Activated naive CD4-positive, alpha-beta T cell treated with anti-CD3 and anti-CD28 coated beads for 36 hours (primary cell): ENCODE data around the gene WFIKKN1. TPM values are rescaled to one million over a fixed set of nuclear protein-coding genes. Genes with fewer than 3 reads are reported as not detected.

ENCODE experiments used
- CTCF ChIA-PET: fragments of 350-600 bp; sonication (Branson Sonifier 250); formaldehyde crosslinking; loops from one replicate; lab custom pipeline; 2021; ENCODE audit warnings: antibody characterized with exemption; lab: Charles Lee
- DNase-seq: peaks from one replicate; pipeline ENCODE4 v3.0.0-alpha.2; 2020
- H3K27ac Mint-ChIP-seq: one replicate; pipeline ENCODE4 v1.8.0; 2021; ENCODE audit warnings: mild to moderate bottlenecking, mixed read lengths
- H3K27me3 Mint-ChIP-seq: one replicate; pipeline ENCODE4 v1.8.0; 2021; ENCODE audit warnings: low read depth, mixed read lengths
- H3K36me3 Mint-ChIP-seq: one replicate; pipeline ENCODE4 v1.8.0; 2021; ENCODE audit warnings: low read depth, mixed read lengths
- H3K4me1 Mint-ChIP-seq: one replicate; pipeline ENCODE4 v1.8.0; 2021; ENCODE audit warnings: low read depth, mixed read lengths
- H3K4me3 Mint-ChIP-seq: one replicate; pipeline ENCODE4 v1.8.0; 2021; ENCODE audit warnings: mild to moderate bottlenecking, moderate library complexity, mixed read lengths
- H3K9me3 Mint-ChIP-seq: one replicate; pipeline ENCODE4 v1.8.0; 2021; ENCODE audit warnings: mixed read lengths
- intact Hi-C: fragments of 100-400 bp; cut with micrococcal nuclease; formaldehyde crosslinking; loops from one replicate; pipeline ENCODE4 v1.15.1; 2023
- total RNA-seq, 2 experiments: library from RNA; stranded (reverse); gene quantifications; one replicate each; pipeline ENCODE4 v1.2.3, GENCODE V29; 2021

The WFIKKN1 gene
- total RNA-seq, 2 experiments from 2014 or later: 0.10 to 0.25 TPM

- no peak overlapping the region for H3K4me3 Mint-ChIP-seq
- no peaks in the 10 kb centered on the region for H3K9me3 Mint-ChIP-seq
- CTCF ChIA-PET: interaction anchor here (2.0 kb wide), 1 partner anchor 10 kb away, joined by 6 read pairs; the partner anchor contains the start of gene METTL26
- DNase-seq: no peak
- no peaks in the 10 kb centered on the region for H3K27me3 Mint-ChIP-seq
- peaks cover 28% of the 10 kb centered on the region for H3K4me1 Mint-ChIP-seq
- no peak overlapping the region for H3K27ac Mint-ChIP-seq
- no peaks in the 10 kb centered on the region for H3K36me3 Mint-ChIP-seq
- intact Hi-C loops: no loop called here
Measured at GRCh38 chr16:646679-647172, 15.9 kb downstream of the WFIKKN1 start.

DNA sequence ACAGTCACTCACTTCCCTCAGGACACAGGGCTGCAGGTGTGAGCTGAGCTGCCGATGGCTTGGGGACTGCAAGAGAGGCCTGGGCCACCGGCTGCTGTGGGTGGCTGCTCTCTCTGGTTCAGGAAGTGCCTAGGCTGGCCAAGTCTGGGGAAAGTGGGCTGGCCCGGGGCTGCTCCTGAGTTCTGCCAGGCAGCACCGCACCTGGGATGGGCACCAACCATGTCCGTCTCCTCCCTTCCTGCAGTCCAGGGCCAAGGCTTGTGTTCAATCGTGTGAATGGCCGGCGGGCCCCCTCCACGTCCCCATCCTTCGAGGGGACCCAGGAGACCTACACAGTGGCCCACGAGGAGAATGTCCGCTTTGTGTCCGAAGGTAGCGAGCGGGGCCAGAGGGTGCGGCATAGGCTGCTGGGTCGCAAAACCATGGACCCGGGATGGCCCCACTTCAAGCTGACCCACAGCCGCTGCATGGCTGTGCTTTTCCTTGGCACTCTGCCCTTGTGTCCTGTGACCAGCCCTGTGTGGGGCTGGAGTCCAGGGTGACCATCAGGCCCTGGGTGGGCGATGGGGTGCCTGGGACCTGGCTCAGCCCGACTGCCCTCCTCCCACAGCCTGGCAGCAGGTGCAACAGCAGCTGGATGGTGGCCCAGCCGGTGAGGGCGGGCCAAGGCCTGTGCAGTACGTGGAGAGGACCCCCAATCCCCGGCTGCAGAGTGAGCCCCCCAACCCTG lies 16.6 kb downstream of the WFIKKN1 start:
- no peak for DNase-seq
- H3K4me3 Mint-ChIP-seq: no peak overlapping the region
- CTCF ChIA-PET: interaction anchor here (2.0 kb wide), 1 partner anchor 11 kb away, joined by 6 read pairs; the partner anchor contains the start of gene METTL26
- no peak overlapping the region for H3K27ac Mint-ChIP-seq
- no peaks in the 10 kb centered on the region for H3K9me3 Mint-ChIP-seq
- peaks cover 28% of the 10 kb centered on the region for H3K4me1 Mint-ChIP-seq
- no peaks in the 10 kb centered on the region for H3K27me3 Mint-ChIP-seq
- H3K36me3 Mint-ChIP-seq: no peaks in the 10 kb centered on the region
- intact Hi-C loops: no loop called here

- CTCF ChIA-PET: interaction anchor here (2.0 kb wide), 1 partner anchor 12 kb away, joined by 6 read pairs; the partner anchor contains the start of gene METTL26
- H3K4me1 Mint-ChIP-seq: peaks cover 26% of the 10 kb centered on the region
- H3K4me3 Mint-ChIP-seq: peak overlapping the region; percentile 79
- peak overlapping the region; percentile 66 for H3K27ac Mint-ChIP-seq
- intact Hi-C loops: no loop called here
- peak; percentile 60 for DNase-seq
- no peaks in the 10 kb centered on the region for H3K36me3 Mint-ChIP-seq
- H3K9me3 Mint-ChIP-seq: no peaks in the 10 kb centered on the region
- H3K27me3 Mint-ChIP-seq: no peaks in the 10 kb centered on the region
Measured at GRCh38 chr16:648071-648780, 17.4 kb downstream of the WFIKKN1 start.

DNA sequence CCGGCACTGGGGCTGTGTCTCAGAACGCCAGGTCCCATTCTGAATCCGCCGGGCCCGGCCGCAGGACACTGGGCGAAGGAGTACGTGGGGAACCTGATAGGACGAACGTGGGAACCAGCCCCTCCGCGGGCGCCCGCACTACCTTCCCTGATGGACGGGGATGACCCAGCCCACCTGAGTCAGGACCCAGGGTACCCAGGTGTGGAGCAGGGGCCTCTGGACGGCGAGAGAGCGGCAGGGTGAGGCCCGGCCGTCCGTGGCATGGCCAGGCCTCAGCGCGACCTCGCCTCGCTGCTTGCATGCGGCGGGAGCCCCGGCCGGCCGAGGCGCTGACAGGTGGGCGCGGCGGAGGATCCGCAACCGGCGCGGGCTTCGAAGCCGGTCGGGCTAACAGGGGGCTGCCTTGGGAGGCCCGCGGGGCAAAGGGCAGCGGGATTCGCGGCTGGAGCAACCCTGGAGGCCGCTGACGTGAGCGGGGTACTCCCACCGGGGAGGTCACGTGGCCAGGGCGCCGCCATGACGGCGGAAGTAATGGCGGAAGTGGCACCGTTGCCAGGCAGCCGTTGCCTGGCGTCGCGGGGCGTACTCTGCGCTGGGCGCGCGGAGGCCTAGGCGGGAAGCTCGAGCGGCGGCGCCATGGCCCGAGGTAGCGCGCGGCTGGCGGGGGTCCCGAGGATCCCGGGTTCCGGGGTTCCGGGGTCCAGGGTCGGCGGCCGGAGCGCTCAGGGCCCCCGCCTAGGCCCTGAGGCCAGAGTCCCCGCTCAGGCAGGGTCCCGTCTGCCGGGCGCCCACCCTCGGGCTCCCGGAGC lies 18.2 kb downstream of the WFIKKN1 start, which contains the start of gene WDR90:
TSS of gene WDR90 (plus strand) at position 585 of the 809 bp plus-strand sequence. CDS start at position 637, 52 bp downstream.
- Mint-ChIP-seq H3K36me3 (no peaks in the 10 kb centered on the region), H3K4me3 (peak within 1 kb of the TSS; percentile 79), H3K4me1 (peaks cover 22% of the 10 kb centered on the region), H3K9me3 (no peaks in the 10 kb centered on the region), H3K27ac (peak within 1 kb of the TSS; percentile 66), H3K27me3 (no peaks in the 10 kb centered on the region)
- intact Hi-C loops: loop anchor here (1.0 kb wide), 2 partner anchors 13 to 18 kb away; partner anchors contain the start of gene METTL26
- CTCF ChIA-PET: interaction anchor here (1.2 to 2.0 kb wide), 2 partner anchors 12 to 27 kb away, joined by 3 to 6 read pairs; partner anchors contain the start of genes METTL26 and RHBDL1
- peak; percentile 93 for DNase-seq

- no peak for DNase-seq
- CTCF ChIA-PET: interaction anchor here (0.6 to 1.2 kb wide), 2 partner anchors 26 to 54 kb away, joined by 3 read pairs; partner anchors contain the start of gene RHBDL1
- Mint-ChIP-seq H3K27me3 (no peaks in the 10 kb centered on the region), H3K4me1 (peaks cover 15% of the 10 kb centered on the region), H3K9me3 (no peaks in the 10 kb centered on the region), H3K36me3 (no peaks in the 10 kb centered on the region), H3K4me3 (peak overlapping the region; percentile 73), H3K27ac (no peak overlapping the region)
- intact Hi-C loops: loop anchor here (1.0 kb wide), 2 partner anchors 13 to 18 kb away; partner anchors contain the start of gene METTL26
Measured at GRCh38 chr16:649631-650030, 18.8 kb downstream of the WFIKKN1 start.

GRCh38 chr16:651844-652243 lies 21.1 kb downstream of the WFIKKN1 start:
- no peaks in the 10 kb centered on the region for H3K27me3 Mint-ChIP-seq
- no peak overlapping the region for H3K27ac Mint-ChIP-seq
- peak overlapping the region; percentile 12 for H3K4me3 Mint-ChIP-seq

GRCh38 chr16:652454-653305 lies 21.9 kb downstream of the WFIKKN1 start:
- no peak for DNase-seq
- no peaks in the 10 kb centered on the region for H3K36me3 Mint-ChIP-seq
- no peaks in the 10 kb centered on the region for H3K9me3 Mint-ChIP-seq
- H3K27me3 Mint-ChIP-seq: no peaks in the 10 kb centered on the region
- intact Hi-C loops: no loop called here
- H3K4me3 Mint-ChIP-seq: peak overlapping the region; percentile 9
- CTCF ChIA-PET: no interaction called here
- H3K27ac Mint-ChIP-seq: no peak overlapping the region
- H3K4me1 Mint-ChIP-seq: peaks cover 10% of the 10 kb centered on the region

More at GRCh38 chr16:651844-652243, 21.1 kb downstream of the WFIKKN1 start:
- Mint-ChIP-seq H3K4me1 (peaks cover 10% of the 10 kb centered on the region), H3K9me3 (no peaks in the 10 kb centered on the region), H3K36me3 (no peaks in the 10 kb centered on the region)
- DNase-seq: no peak
- CTCF ChIA-PET: interaction anchor here (1.1 kb wide), 1 partner anchor 8 kb away, joined by 3 read pairs; no protein-coding TSS in a partner anchor
- intact Hi-C loops: no loop called here

GRCh38 chr16:654034-654433 lies 23.2 kb downstream of the WFIKKN1 start:
- Mint-ChIP-seq H3K36me3 (no peaks in the 10 kb centered on the region), H3K27me3 (no peaks in the 10 kb centered on the region), H3K27ac (no peak overlapping the region), H3K4me3 (no peak overlapping the region), H3K9me3 (no peaks in the 10 kb centered on the region), H3K4me1 (peaks cover 7% of the 10 kb centered on the region)
- intact Hi-C loops: no loop called here
- no peak for DNase-seq
- CTCF ChIA-PET: interaction anchor here (0.5 kb wide), 1 partner anchor 472 kb away, joined by 3 read pairs; no protein-coding TSS in a partner anchor

DNA sequence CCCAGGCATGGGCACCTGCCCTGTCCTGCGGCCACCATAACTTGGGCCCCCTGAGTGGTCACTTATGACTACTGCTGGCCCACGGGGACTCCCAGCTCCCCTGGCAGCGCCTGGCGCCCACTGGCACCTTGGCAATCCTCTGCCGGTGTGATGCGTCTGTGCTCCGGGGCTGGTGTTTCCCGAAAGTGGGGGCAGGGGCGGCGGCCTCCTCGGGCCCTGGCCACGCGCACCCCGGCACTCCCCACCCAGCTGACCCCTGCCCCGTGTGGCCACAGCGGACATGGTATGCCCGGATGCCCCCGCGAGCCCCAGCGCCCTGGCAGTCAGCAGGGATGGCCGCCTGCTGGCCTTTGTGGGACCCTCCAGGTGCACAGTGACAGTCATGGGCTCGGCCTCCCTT lies 26.7 kb downstream of the WFIKKN1 start:
- peaks cover 4% of the 10 kb centered on the region for H3K4me1 Mint-ChIP-seq
- H3K36me3 Mint-ChIP-seq: no peaks in the 10 kb centered on the region
- intact Hi-C loops: no loop called here
- no peak overlapping the region for H3K27ac Mint-ChIP-seq
- H3K9me3 Mint-ChIP-seq: no peaks in the 10 kb centered on the region
- no peaks in the 10 kb centered on the region for H3K27me3 Mint-ChIP-seq
- DNase-seq: no peak
- CTCF ChIA-PET: interaction anchor here (1.3 kb wide), 1 partner anchor 10 kb away, joined by 3 read pairs; the partner anchor contains the start of gene RHOT2
- no peak overlapping the region for H3K4me3 Mint-ChIP-seq

GRCh38 chr16:658679-659571 lies 28.1 kb downstream of the WFIKKN1 start:
- Mint-ChIP-seq H3K4me1 (peaks cover 4% of the 10 kb centered on the region), H3K4me3 (no peak overlapping the region), H3K27me3 (no peaks in the 10 kb centered on the region), H3K9me3 (no peaks in the 10 kb centered on the region), H3K27ac (no peak overlapping the region), H3K36me3 (peaks cover 2% of the 10 kb centered on the region)
- CTCF ChIA-PET: no interaction called here
- intact Hi-C loops: no loop called here
- DNase-seq: no peak
